ENCODE results near the gene SHROOM1.
A peak's percentile ranks its signal among the peaks of the same experiment; 100 is the strongest.

The SHROOM1 gene

GRCh38 chr5:132849347-132849746 is 18.9 kb upstream of the SHROOM1 start:
- TF ChIP-seq CTCF (conservative IDR thresholded peaks at IDR 0.05): no peak
- H3K27ac ChIP-seq: peak overlapping the region; percentile 57

GRCh38 chr5:132848270-132848669 is 17.8 kb upstream of the SHROOM1 start:
- peak overlapping the region; percentile 57 for H3K27ac ChIP-seq
- no peak for TF ChIP-seq CTCF (conservative IDR thresholded peaks at IDR 0.05)

GRCh38 chr5:132841305-132841704 is 10.9 kb upstream of the SHROOM1 start:
- H3K27ac ChIP-seq: peak overlapping the region; percentile 98
- TF ChIP-seq CTCF (conservative IDR thresholded peaks at IDR 0.05): no peak

GRCh38 chr5:132840896-132841295 is 10.4 kb upstream of the SHROOM1 start:
- TF ChIP-seq CTCF (conservative IDR thresholded peaks at IDR 0.05): no peak

GRCh38 chr5:132840313-132840712 is 9.9 kb upstream of the SHROOM1 start:
- no peak for TF ChIP-seq CTCF (conservative IDR thresholded peaks at IDR 0.05)
- H3K27ac ChIP-seq: peak overlapping the region; percentile 98

More at GRCh38 chr5:132840896-132841295, 10.4 kb upstream of the SHROOM1 start:
- peak overlapping the region; percentile 98 for H3K27ac ChIP-seq

GRCh38 chr5:132839426-132840301 is 9.2 kb upstream of the SHROOM1 start:
- no peak for TF ChIP-seq CTCF (conservative IDR thresholded peaks at IDR 0.05)
- H3K27ac ChIP-seq: peak overlapping the region; percentile 98

- peak overlapping the region; percentile 98 for H3K27ac ChIP-seq
- no peak for TF ChIP-seq CTCF (conservative IDR thresholded peaks at IDR 0.05)
Measured at GRCh38 chr5:132838516-132839282, 8.3 kb upstream of the SHROOM1 start.
